KOPT-K1 (cell line): ENCODE results near the gene STIM1.
"Not testable (repeated sequence)": the region's sequence is repeated elsewhere in the genome, so short reads cannot be mapped to it uniquely, and the experiment has no call there.

Experiments
- H3K27ac ChIP-seq: fragments of 200-600 bp; sonication (generic); 2 replicates; pipeline ENCODE4 v1.5.1; 2016; ENCODE audit warnings: antibody characterized with exemption, mild to moderate bottlenecking, low read depth, low read length; ENCODE audit not compliant: poor library complexity, severe bottlenecking
- H3K36me3 ChIP-seq: fragments of 200-600 bp; sonication (generic); 2 replicates; pipeline ENCODE4 v1.5.1; 2017; ENCODE audit warnings: antibody characterized with exemption, mild to moderate bottlenecking, low read length, moderate library complexity; ENCODE audit not compliant: insufficient read depth
- H3K9me3 ChIP-seq: fragments of 200-600 bp; sonication (generic); 2 replicates; pipeline ENCODE4 v1.5.1; 2017; ENCODE audit warnings: antibody characterized with exemption, low read length, mild to moderate bottlenecking; ENCODE audit not compliant: insufficient read depth, poor library complexity, severe bottlenecking

The STIM1 gene

GRCh38 chr11:4103269-4103668 is 247.8 kb downstream of the STIM1 start:
- Histone ChIP-seq H3K27ac (no peak overlapping the region), H3K36me3 (peaks cover 97% of the 10 kb centered on the region), H3K9me3 (no peaks in the 10 kb centered on the region)

DNA sequence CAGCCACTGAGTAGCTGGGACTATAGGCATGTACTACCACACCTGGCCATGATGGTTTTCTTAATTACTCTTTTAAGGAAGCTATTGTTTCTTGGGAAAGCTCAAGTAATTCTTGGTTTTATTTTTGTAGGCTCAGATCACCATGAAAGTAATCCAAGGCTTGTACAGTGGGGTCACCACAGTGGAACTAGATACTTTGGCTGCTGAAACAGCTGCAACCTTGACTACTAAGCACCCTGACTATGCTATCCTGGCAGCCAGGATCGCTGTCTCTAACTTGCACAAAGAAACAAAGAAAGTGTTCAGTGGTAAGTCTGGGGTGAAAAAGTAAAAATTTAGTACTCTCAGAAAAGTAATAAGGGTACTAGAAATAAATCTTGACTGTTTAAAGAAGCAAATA is 250.5 kb downstream of the STIM1 start:
- Histone ChIP-seq H3K27ac (no peak overlapping the region), H3K36me3 (peaks cover 99% of the 10 kb centered on the region), H3K9me3 (no peaks in the 10 kb centered on the region)

DNA sequence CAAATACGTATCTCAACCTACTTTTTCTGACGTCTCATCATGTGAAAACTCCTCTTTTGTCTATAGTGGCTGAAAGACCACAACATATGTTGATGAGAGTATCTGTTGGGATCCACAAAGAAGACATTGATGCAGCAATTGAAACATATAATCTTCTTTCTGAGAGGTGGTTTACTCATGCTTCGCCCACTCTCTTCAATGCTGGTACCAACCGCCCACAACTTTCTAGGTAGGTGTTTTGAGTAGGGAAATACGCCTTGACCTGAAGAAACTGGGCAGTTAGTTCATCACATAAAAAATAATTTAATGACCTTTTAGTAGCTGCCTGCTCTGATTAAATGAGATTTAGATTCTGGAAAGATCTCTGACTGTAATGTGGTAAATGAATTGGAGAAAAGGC is 256.4 kb downstream of the STIM1 start:
- peaks cover 99% of the 10 kb centered on the region for H3K36me3 ChIP-seq
- no peak overlapping the region for H3K27ac ChIP-seq
- H3K9me3 ChIP-seq = no peaks in the 10 kb centered on the region

DNA sequence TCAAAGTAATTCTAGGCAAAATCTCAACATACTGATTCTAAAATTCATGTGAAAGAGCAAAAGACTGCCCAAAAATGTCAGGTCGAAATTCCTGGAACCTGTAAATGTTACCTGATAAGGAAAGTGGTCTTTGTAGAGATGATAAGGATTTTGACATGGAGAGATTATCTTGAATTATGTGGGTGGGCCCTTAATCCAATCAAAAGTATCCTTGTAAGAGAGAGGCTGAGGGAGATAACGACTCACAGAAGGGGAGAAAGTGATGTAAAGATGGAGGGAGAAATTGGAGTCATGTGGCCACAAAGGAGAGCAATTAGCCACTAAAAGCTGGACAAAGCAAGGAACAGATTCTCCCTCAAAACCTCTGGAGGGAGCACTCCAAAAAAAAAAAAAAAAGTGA is 259.7 kb downstream of the STIM1 start:
- peaks cover 99% of the 10 kb centered on the region for H3K36me3 ChIP-seq
- H3K9me3 ChIP-seq = no peaks in the 10 kb centered on the region
- no peak overlapping the region for H3K27ac ChIP-seq

GRCh38 chr11:4118107-4118506 is 262.6 kb downstream of the STIM1 start:
- no peak overlapping the region for H3K27ac ChIP-seq
- H3K9me3 ChIP-seq = no peaks in the 10 kb centered on the region
- H3K36me3 ChIP-seq = peaks cover 99% of the 10 kb centered on the region

GRCh38 chr11:4123218-4123617 is 267.8 kb downstream of the STIM1 start:
- no peaks in the 10 kb centered on the region for H3K9me3 ChIP-seq
- peaks cover 99% of the 10 kb centered on the region for H3K36me3 ChIP-seq
- H3K27ac ChIP-seq = no peak overlapping the region

GRCh38 chr11:4125141-4125540 is 269.7 kb downstream of the STIM1 start:
- Histone ChIP-seq H3K9me3 (no peaks in the 10 kb centered on the region), H3K27ac (no peak overlapping the region), H3K36me3 (peaks cover 98% of the 10 kb centered on the region)

DNA sequence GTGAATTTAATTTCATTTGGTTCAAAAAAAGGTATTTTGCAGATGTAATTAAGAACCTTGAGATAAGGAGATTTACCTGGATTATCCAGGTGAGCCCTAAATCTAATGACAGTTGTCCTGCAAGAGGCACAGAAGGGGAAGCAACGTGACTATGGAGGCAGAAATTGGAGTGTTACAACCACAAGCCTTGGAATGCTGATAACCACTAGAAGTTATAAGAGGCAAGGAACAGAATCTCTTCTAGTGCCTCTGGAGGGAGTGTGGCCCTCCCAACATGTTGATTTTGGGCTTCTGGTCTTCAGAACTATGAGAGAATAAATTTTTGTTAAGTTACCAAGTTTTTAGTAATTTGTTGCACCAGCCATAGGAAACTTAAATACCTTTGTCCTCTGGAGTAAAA is 271.9 kb downstream of the STIM1 start:
- H3K36me3 ChIP-seq = peaks cover 98% of the 10 kb centered on the region
- H3K9me3 ChIP-seq = no peaks in the 10 kb centered on the region
- no peak overlapping the region for H3K27ac ChIP-seq

DNA sequence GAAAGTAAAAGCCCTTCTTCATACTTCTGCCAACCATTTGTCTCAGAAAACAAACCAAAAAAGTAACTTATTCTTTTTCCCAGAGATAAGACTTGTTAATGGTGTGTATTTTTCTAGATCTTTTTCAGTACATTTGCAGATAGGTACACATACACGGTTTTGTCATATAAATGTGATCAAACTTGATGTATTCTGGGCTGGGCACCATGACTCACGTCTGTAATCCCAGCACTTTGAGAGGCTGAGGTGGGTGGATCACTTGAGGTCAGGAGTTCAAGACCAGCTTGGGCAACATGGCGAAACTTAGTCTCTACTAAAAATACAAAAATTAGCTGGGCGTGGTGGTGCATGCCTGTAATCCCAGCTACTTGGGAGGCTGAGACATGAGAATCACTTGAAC is 274.8 kb downstream of the STIM1 start:
- peaks cover 99% of the 10 kb centered on the region for H3K36me3 ChIP-seq
- not testable (repeated sequence) for H3K9me3 ChIP-seq, H3K27ac ChIP-seq

- Histone ChIP-seq H3K36me3 (peaks cover 87% of the 10 kb centered on the region), H3K27ac (no peak overlapping the region), H3K9me3 (peaks cover 11% of the 10 kb centered on the region)
Observed at GRCh38 chr11:4134806-4135205, 279.3 kb downstream of the STIM1 start.

DNA sequence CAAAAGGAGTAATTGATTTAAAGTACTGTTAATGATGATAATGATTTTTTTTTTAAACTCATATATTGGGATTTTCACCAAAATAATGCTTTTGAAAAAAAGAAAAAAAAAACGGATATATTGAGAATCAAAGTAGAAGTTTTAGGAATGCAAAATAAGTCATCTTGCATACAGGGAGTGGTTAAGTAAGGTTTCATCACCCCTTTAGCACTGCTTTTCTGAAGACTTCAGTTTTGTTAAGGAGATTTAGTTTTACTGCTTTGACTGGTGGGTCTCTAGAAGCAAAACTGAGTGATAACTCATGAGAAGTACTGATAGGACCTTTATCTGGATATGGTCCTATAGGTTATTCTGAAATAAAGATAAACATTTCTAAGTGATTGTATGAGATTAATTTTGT is 283.0 kb downstream of the STIM1 start:
- H3K27ac ChIP-seq = no peak overlapping the region
- H3K36me3 ChIP-seq = peaks cover 88% of the 10 kb centered on the region
- H3K9me3 ChIP-seq = peaks cover 16% of the 10 kb centered on the region

- Histone ChIP-seq H3K27ac (no peak overlapping the region), H3K36me3 (peaks cover 82% of the 10 kb centered on the region), H3K9me3 (peaks cover 16% of the 10 kb centered on the region)
Observed at GRCh38 chr11:4140067-4140636, 284.7 kb downstream of the STIM1 start.
